Activated naive CD4-positive, alpha-beta T cell treated with anti-CD3 and anti-CD28 coated beads for 36 hours (primary cell): Measurements from ENCODE around the gene FOXB1. TPM values are rescaled to one million over a fixed set of nuclear protein-coding genes. Genes with fewer than 3 reads are reported as not detected.
A peak's percentile ranks its signal among the peaks of the same experiment; 100 is the strongest.

Experiments used
- CTCF ChIA-PET: fragments of 350-600 bp; sonication (Branson Sonifier 250); formaldehyde crosslinking; loops from one replicate; lab custom pipeline; 2021; ENCODE audit warnings: antibody characterized with exemption; lab: Charles Lee
- DNase-seq: peaks from one replicate; pipeline ENCODE4 v3.0.0-alpha.2; 2020
- H3K27ac Mint-ChIP-seq: one replicate; pipeline ENCODE4 v1.8.0; 2021; ENCODE audit warnings: mild to moderate bottlenecking, mixed read lengths
- H3K27me3 Mint-ChIP-seq: one replicate; pipeline ENCODE4 v1.8.0; 2021; ENCODE audit warnings: low read depth, mixed read lengths
- H3K36me3 Mint-ChIP-seq: one replicate; pipeline ENCODE4 v1.8.0; 2021; ENCODE audit warnings: low read depth, mixed read lengths
- H3K4me1 Mint-ChIP-seq: one replicate; pipeline ENCODE4 v1.8.0; 2021; ENCODE audit warnings: low read depth, mixed read lengths
- H3K4me3 Mint-ChIP-seq: one replicate; pipeline ENCODE4 v1.8.0; 2021; ENCODE audit warnings: mild to moderate bottlenecking, moderate library complexity, mixed read lengths
- H3K9me3 Mint-ChIP-seq: one replicate; pipeline ENCODE4 v1.8.0; 2021; ENCODE audit warnings: mixed read lengths
- intact Hi-C: fragments of 100-400 bp; cut with micrococcal nuclease; formaldehyde crosslinking; loops from one replicate; pipeline ENCODE4 v1.15.1; 2023
- total RNA-seq, 2 experiments: library from RNA; stranded (reverse); gene quantifications; one replicate each; pipeline ENCODE4 v1.2.3, GENCODE V29; 2021

The FOXB1 gene
- total RNA-seq, 2 experiments from 2014 or later, result not detected

DNA sequence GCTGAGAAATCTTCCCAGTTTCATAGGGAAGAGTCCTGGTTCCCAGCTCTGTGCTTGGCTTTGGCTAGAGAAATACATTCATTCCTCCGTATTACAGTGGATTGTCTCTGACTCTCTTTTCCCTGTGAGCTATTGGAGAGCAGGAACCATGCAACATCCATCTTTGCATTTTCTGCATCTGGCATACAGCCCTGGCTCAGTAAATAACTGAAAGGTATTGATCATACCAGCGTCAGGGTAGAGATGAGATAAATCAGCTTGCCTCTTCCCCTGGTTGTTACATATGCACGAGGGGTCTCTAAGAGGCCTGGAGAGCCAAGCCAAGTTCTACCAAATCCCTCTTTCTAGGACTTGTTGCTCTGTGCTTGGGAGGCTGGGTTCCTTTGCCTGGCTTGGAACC, 35.2 kb downstream of the FOXB1 start:
- CTCF ChIA-PET, result no interaction called here
- H3K9me3 Mint-ChIP-seq, result no peaks in the 10 kb centered on the region
- H3K4me1 Mint-ChIP-seq, result peaks cover 4% of the 10 kb centered on the region
- H3K27me3 Mint-ChIP-seq, result peaks cover 7% of the 10 kb centered on the region
- H3K4me3 Mint-ChIP-seq, result no peak overlapping the region
- H3K27ac Mint-ChIP-seq, result no peak overlapping the region
- intact Hi-C loops, result no loop called here
- no peak for DNase-seq
- no peaks in the 10 kb centered on the region for H3K36me3 Mint-ChIP-seq

DNA sequence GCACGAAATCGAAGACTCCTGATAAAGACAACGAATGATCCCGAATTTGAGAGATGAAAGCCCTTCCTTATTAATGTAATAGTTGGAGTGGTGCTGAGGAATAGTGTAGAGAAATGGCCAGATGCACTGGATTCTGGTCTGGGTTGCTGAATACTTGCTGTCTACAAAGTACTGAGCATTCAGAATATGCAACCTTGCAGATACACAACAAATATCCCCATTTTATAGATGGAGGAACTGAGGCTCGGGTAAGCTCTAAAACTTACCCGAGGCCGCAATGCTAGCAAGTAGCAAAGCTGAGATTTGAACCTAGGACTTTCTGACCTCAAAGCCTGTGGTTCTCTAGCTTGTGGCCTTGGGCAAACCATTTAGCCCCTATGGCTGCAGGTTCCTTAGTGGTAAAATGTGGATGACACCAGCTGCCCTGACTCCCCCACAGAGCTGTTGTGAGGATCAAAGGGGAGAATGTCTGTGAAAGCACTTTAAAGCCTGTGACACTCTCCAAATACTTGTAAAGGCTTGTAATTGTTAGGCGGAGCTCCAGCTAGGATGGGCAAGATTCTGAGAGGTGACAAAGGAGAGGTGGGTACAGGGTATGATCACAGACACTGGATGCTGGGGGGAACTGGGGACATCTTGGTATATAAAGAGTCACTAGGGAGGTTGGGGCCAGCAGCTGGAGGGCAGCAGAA, 39.8 kb downstream of the FOXB1 start:
- intact Hi-C loops, result loop anchor here (1.0 kb wide), 3 partner anchors 38 to 125 kb away; no protein-coding TSS in a partner anchor
- H3K36me3 Mint-ChIP-seq, result no peaks in the 10 kb centered on the region

DNA sequence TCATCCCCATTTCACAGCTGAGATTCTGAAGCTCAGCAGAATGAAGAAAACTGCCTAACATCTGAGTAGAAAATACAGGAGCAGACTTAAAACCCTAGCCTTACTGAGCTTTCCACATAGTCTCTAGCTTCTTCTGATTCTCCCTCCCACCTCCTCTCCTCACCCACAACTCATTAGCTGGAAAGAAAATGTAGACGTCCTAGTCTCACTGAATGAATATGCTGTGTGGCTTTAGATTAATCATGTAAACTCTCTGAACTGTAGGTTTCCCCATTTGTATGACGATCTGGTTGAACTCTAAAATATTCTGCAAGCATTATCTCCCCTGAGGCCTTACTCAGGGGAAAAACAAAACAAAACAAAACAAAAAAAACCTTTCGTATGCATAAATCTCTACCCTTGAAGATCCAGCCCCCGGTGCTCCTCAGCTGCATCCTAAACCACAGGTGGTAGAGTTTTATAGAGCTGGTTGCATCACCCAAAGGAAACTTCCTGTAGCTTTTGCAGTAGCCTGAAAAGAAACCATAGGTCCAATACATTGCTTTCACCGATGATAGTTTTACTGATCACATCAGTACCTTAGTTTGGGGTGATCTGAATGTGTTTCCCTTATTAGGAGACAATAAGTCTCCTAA, 40.6 kb downstream of the FOXB1 start:
- Mint-ChIP-seq H3K27ac (peak overlapping the region; percentile 23), H3K4me3 (peak overlapping the region; percentile 35), H3K36me3 (no peaks in the 10 kb centered on the region), H3K4me1 (peaks cover 21% of the 10 kb centered on the region), H3K27me3 (peaks cover 2% of the 10 kb centered on the region), H3K9me3 (peaks cover 6% of the 10 kb centered on the region)
- CTCF ChIA-PET, result interaction anchor here (1.0 to 1.4 kb wide), 4 partner anchors 8 to 40 kb away, joined by 3 to 4 read pairs (median 4); partner anchors contain the start of gene FOXB1
- peak; percentile 54 for DNase-seq
- intact Hi-C loops, result loop anchor here (1.0 kb wide), 3 partner anchors 38 to 125 kb away; no protein-coding TSS in a partner anchor

More for the DNA sequence above, 39.8 kb downstream of the FOXB1 start:
- H3K27me3 Mint-ChIP-seq, result peaks cover 3% of the 10 kb centered on the region
- CTCF ChIA-PET, result interaction anchor here (1.0 to 1.4 kb wide), 4 partner anchors 8 to 40 kb away, joined by 3 to 4 read pairs (median 4); partner anchors contain the start of gene FOXB1
- no peak overlapping the region for H3K4me3 Mint-ChIP-seq
- no peak overlapping the region for H3K27ac Mint-ChIP-seq
- H3K4me1 Mint-ChIP-seq, result peaks cover 21% of the 10 kb centered on the region
- H3K9me3 Mint-ChIP-seq, result no peaks in the 10 kb centered on the region
- no peak for DNase-seq

DNA sequence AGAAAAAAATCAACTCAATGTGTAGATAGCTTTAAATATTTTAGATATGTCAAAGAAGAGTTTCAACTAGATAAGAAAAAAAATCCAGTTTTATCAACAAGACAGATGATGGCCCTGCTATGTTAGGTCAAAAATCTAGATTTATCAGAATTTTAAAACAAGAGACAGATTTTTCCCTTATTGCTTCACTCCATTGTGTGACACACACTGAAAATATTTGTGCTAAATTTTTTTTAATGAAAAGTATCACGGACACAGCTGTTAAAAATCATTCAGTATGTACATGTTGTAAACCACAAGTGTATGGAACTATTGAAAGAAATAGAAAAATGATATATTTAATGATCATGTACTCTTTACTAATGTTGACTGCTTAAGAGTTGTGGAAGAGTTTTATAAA, 43.6 kb downstream of the FOXB1 start:
- peaks cover 1% of the 10 kb centered on the region for H3K36me3 Mint-ChIP-seq
- no peaks in the 10 kb centered on the region for H3K27me3 Mint-ChIP-seq
- H3K4me1 Mint-ChIP-seq, result peaks cover 21% of the 10 kb centered on the region
- no peak overlapping the region for H3K27ac Mint-ChIP-seq
- peaks cover 13% of the 10 kb centered on the region for H3K9me3 Mint-ChIP-seq
- CTCF ChIA-PET, result no interaction called here
- no peak overlapping the region for H3K4me3 Mint-ChIP-seq
- DNase-seq, result no peak
- intact Hi-C loops, result no loop called here

DNA sequence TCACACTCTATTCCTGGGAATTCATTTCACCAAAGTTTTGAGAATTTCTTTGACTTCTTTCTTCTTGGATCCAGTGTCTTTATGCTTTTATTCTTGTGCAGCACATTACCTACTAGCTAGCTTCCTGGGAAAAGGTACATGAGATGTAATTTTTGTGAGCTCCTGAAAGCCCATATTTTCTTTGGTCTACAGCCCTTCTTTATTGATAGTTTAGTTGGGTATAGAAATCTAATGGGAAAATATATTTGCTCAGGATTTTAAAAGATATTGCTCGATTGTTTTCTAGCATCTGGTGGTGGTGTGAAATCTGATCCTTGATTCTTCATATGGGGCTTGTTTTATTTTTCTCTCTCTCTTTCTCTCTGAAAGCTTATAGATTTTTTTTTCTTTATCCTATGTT, 45.8 kb downstream of the FOXB1 start:
- intact Hi-C loops, result no loop called here
- H3K4me1 Mint-ChIP-seq, result peaks cover 10% of the 10 kb centered on the region
- CTCF ChIA-PET, result interaction anchor here (0.7 kb wide), 1 partner anchor 140 kb away, joined by 3 read pairs; no protein-coding TSS in a partner anchor
- no peaks in the 10 kb centered on the region for H3K27me3 Mint-ChIP-seq
- peaks cover 13% of the 10 kb centered on the region for H3K9me3 Mint-ChIP-seq
- no peak for DNase-seq
- H3K36me3 Mint-ChIP-seq, result peaks cover 1% of the 10 kb centered on the region
- H3K4me3 Mint-ChIP-seq, result no peak overlapping the region
- no peak overlapping the region for H3K27ac Mint-ChIP-seq

DNA sequence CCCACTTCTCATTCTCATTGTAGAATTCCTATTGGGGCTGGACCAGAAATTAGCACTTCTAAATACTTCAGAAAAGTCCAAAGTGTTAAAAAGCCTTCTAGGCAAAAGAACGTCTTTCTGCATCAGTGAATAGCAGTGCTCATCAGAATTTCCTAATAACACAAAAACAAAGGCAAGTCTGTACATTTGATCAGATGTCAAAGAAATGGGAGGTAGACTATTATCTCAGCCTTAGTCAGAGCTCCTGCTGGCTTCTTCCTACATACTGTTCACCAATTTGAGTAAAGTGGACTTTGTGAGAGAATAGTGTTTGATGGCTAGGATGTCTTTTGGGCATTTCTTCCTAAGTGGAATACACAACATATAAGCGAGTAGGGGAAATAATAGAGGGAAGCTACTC, 48.7 kb downstream of the FOXB1 start:
- Mint-ChIP-seq H3K9me3 (peaks cover 13% of the 10 kb centered on the region), H3K4me3 (no peak overlapping the region), H3K27ac (no peak overlapping the region), H3K36me3 (peaks cover 1% of the 10 kb centered on the region), H3K27me3 (no peaks in the 10 kb centered on the region), H3K4me1 (no peaks in the 10 kb centered on the region)
- CTCF ChIA-PET, result interaction anchor here (0.8 kb wide), 1 partner anchor 8 kb away, joined by 4 read pairs; no protein-coding TSS in a partner anchor
- no peak for DNase-seq
- intact Hi-C loops, result no loop called here

DNA sequence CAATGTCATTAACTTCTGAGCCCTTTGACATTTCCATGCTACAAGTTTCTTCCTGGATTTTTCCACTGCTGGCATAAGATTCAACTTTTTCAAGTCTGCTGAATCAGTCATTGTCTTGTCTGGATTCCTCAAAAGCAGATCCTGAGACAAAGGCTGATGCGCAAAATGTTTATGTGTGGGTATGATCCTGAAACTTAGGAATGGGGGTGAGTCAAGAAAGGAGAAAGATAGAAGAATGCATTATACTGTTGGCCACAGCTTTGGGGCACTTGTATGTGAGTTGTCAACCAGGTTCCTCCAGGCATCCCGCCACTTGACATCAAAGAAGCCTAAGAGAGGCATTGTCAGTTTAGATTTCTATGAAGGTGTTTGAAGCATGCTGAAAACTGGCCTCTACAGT, 50.4 kb downstream of the FOXB1 start:
- Mint-ChIP-seq H3K27ac (no peak overlapping the region), H3K4me1 (no peaks in the 10 kb centered on the region), H3K4me3 (no peak overlapping the region), H3K9me3 (peaks cover 10% of the 10 kb centered on the region), H3K36me3 (peaks cover 1% of the 10 kb centered on the region), H3K27me3 (no peaks in the 10 kb centered on the region)
- CTCF ChIA-PET, result no interaction called here
- intact Hi-C loops, result no loop called here
- no peak for DNase-seq
